Measurements from ENCODE around the gene CEP170.
"Not testable (repeated sequence)": the region's sequence is repeated elsewhere in the genome, so short reads cannot be mapped to it uniquely, and the experiment has no call there.

Gene CEP170

GRCh38 chr1:243140498-243140897 lies 114.6 kb downstream of the CEP170 start:
- H3K4me3 ChIP-seq (ENCODE audit: low read depth in 1 of 2, low read length in 2 of 2); ATAC-seq (ENCODE audit: insufficient read depth, low read depth); H3K4me2 ChIP-seq (ENCODE audit: insufficient read depth, low read length); H3K27ac ChIP-seq (ENCODE audit: low read length); H3K27me3 ChIP-seq (ENCODE audit: insufficient read depth, low read length, poor library complexity); H4K20me1 ChIP-seq (ENCODE audit: insufficient read depth, low read length); H3K9me3 ChIP-seq (ENCODE audit: insufficient read depth, low read length, severe bottlenecking); H3K9ac ChIP-seq (ENCODE audit: low read depth, low read length); H3K4me1 ChIP-seq (ENCODE audit: insufficient read depth, low read length); DNase-seq; H2AFZ ChIP-seq (ENCODE audit: low read depth, low read length); H3K79me2 ChIP-seq (ENCODE audit: insufficient read depth, low read length): not testable (repeated sequence)
- peak; percentile 29 for TF ChIP-seq CTCF (IDR thresholded peaks at IDR 0.05; ENCODE audit: borderline replicate concordance, extremely low read depth, low read length, poor library complexity, severe bottlenecking)
- peaks cover 10% of the 10 kb centered on the region; the same call in 1 of the 2 replicates for H3K36me3 ChIP-seq (ENCODE audit: insufficient read depth, low read length)

- not testable (repeated sequence) for H3K27me3 ChIP-seq (ENCODE audit: insufficient read depth, low read length, poor library complexity); H3K4me1 ChIP-seq (ENCODE audit: insufficient read depth, low read length); H4K20me1 ChIP-seq (ENCODE audit: insufficient read depth, low read length); H3K4me2 ChIP-seq (ENCODE audit: insufficient read depth, low read length); H3K9ac ChIP-seq (ENCODE audit: low read depth, low read length); H3K9me3 ChIP-seq (ENCODE audit: insufficient read depth, low read length, severe bottlenecking); H3K4me3 ChIP-seq (ENCODE audit: low read depth in 1 of 2, low read length in 2 of 2); H2AFZ ChIP-seq (ENCODE audit: low read depth, low read length); H3K79me2 ChIP-seq (ENCODE audit: insufficient read depth, low read length); H3K36me3 ChIP-seq (ENCODE audit: insufficient read depth, low read length)
- DNase-seq (peak; percentile 27), ATAC-seq (ENCODE audit: insufficient read depth, low read depth) (peak; percentile 68)
- H3K27ac ChIP-seq (ENCODE audit: low read length): peak overlapping the region; percentile 40; the same call in 1 of the 2 replicates
These were observed 132.1 kb downstream of the CEP170 start for GRCh38 chr1:243122876-243123409.

GRCh38 chr1:243121939-243122338 lies 133.1 kb downstream of the CEP170 start:
- H3K4me3 ChIP-seq (ENCODE audit: low read depth in 1 of 2, low read length in 2 of 2); H4K20me1 ChIP-seq (ENCODE audit: insufficient read depth, low read length); H3K4me1 ChIP-seq (ENCODE audit: insufficient read depth, low read length); H3K9me3 ChIP-seq (ENCODE audit: insufficient read depth, low read length, severe bottlenecking); DNase-seq; H3K4me2 ChIP-seq (ENCODE audit: insufficient read depth, low read length); H3K36me3 ChIP-seq (ENCODE audit: insufficient read depth, low read length); H3K9ac ChIP-seq (ENCODE audit: low read depth, low read length); H3K27me3 ChIP-seq (ENCODE audit: insufficient read depth, low read length, poor library complexity); H2AFZ ChIP-seq (ENCODE audit: low read depth, low read length); ATAC-seq (ENCODE audit: insufficient read depth, low read depth); H3K27ac ChIP-seq (ENCODE audit: low read length); H3K79me2 ChIP-seq (ENCODE audit: insufficient read depth, low read length): not testable (repeated sequence)

- H3K9ac ChIP-seq (ENCODE audit: low read depth, low read length); H3K27me3 ChIP-seq (ENCODE audit: insufficient read depth, low read length, poor library complexity); H3K27ac ChIP-seq (ENCODE audit: low read length); ATAC-seq (ENCODE audit: insufficient read depth, low read depth); H3K4me2 ChIP-seq (ENCODE audit: insufficient read depth, low read length); H3K4me3 ChIP-seq (ENCODE audit: low read depth in 1 of 2, low read length in 2 of 2); DNase-seq; H4K20me1 ChIP-seq (ENCODE audit: insufficient read depth, low read length); H2AFZ ChIP-seq (ENCODE audit: low read depth, low read length); H3K79me2 ChIP-seq (ENCODE audit: insufficient read depth, low read length); H3K9me3 ChIP-seq (ENCODE audit: insufficient read depth, low read length, severe bottlenecking); H3K36me3 ChIP-seq (ENCODE audit: insufficient read depth, low read length): not testable (repeated sequence)
- H3K4me1 ChIP-seq (ENCODE audit: insufficient read depth, low read length): peaks cover 15% of the 10 kb centered on the region
These were observed 136.3 kb downstream of the CEP170 start for GRCh38 chr1:243118601-243119322.

GRCh38 chr1:243116187-243116586 lies 138.9 kb downstream of the CEP170 start:
- H3K36me3 ChIP-seq (ENCODE audit: insufficient read depth, low read length); H3K4me2 ChIP-seq (ENCODE audit: insufficient read depth, low read length); H3K79me2 ChIP-seq (ENCODE audit: insufficient read depth, low read length); ATAC-seq (ENCODE audit: insufficient read depth, low read depth); H3K4me3 ChIP-seq (ENCODE audit: low read depth in 1 of 2, low read length in 2 of 2); H3K9ac ChIP-seq (ENCODE audit: low read depth, low read length); H2AFZ ChIP-seq (ENCODE audit: low read depth, low read length); H3K9me3 ChIP-seq (ENCODE audit: insufficient read depth, low read length, severe bottlenecking); H3K27me3 ChIP-seq (ENCODE audit: insufficient read depth, low read length, poor library complexity); H3K27ac ChIP-seq (ENCODE audit: low read length); DNase-seq; H4K20me1 ChIP-seq (ENCODE audit: insufficient read depth, low read length): not testable (repeated sequence)
- H3K4me1 ChIP-seq (ENCODE audit: insufficient read depth, low read length): peaks cover 17% of the 10 kb centered on the region

- 0 out of 2 replicates have a peak overlapping the region, but pooled peaks have one; percentile 17 for H2AFZ ChIP-seq (ENCODE audit: low read depth, low read length)
- H3K4me3 ChIP-seq (ENCODE audit: low read depth in 1 of 2, low read length in 2 of 2); H3K36me3 ChIP-seq (ENCODE audit: insufficient read depth, low read length); H3K79me2 ChIP-seq (ENCODE audit: insufficient read depth, low read length); H3K9me3 ChIP-seq (ENCODE audit: insufficient read depth, low read length, severe bottlenecking); ATAC-seq (ENCODE audit: insufficient read depth, low read depth); H3K27me3 ChIP-seq (ENCODE audit: insufficient read depth, low read length, poor library complexity); DNase-seq; H4K20me1 ChIP-seq (ENCODE audit: insufficient read depth, low read length): not testable (repeated sequence)
- H3K4me2 ChIP-seq (ENCODE audit: insufficient read depth, low read length): peak overlapping the region; percentile 59
- H3K9ac ChIP-seq (ENCODE audit: low read depth, low read length): peak overlapping the region; percentile 34; the same call in 1 of the 2 replicates
- peaks cover 17% of the 10 kb centered on the region for H3K4me1 ChIP-seq (ENCODE audit: insufficient read depth, low read length)
- peak overlapping the region; percentile 76 for H3K27ac ChIP-seq (ENCODE audit: low read length)
These were observed 140.3 kb downstream of the CEP170 start for GRCh38 chr1:243114769-243115168.

GRCh38 chr1:243114059-243114713 lies 140.9 kb downstream of the CEP170 start:
- peak; percentile 76 for DNase-seq
- Histone ChIP-seq H3K27ac (ENCODE audit: low read length) (peak overlapping the region; percentile 76), H3K9ac (ENCODE audit: low read depth, low read length) (peak overlapping the region; percentile 34; the same call in 1 of the 2 replicates), H3K4me2 (ENCODE audit: insufficient read depth, low read length) (peak overlapping the region; percentile 59), H3K4me1 (ENCODE audit: insufficient read depth, low read length) (peaks cover 17% of the 10 kb centered on the region), H2AFZ (ENCODE audit: low read depth, low read length) (peak overlapping the region; percentile 52), H3K4me3 (ENCODE audit: low read depth in 1 of 2, low read length in 2 of 2) (peak overlapping the region in 1 of 2 experiments; percentile 27; a peak in 2 of 4 replicates)
- not testable (repeated sequence) for H4K20me1 ChIP-seq (ENCODE audit: insufficient read depth, low read length); H3K79me2 ChIP-seq (ENCODE audit: insufficient read depth, low read length); H3K9me3 ChIP-seq (ENCODE audit: insufficient read depth, low read length, severe bottlenecking); H3K27me3 ChIP-seq (ENCODE audit: insufficient read depth, low read length, poor library complexity); H3K36me3 ChIP-seq (ENCODE audit: insufficient read depth, low read length)
- peak; percentile 88 for ATAC-seq (ENCODE audit: insufficient read depth, low read depth)
